Gastrocnemius medialis (tissue), 4 donors: ENCODE results near the gene FAM131C.

Experiments
- CTCF ChIP-seq, 5 experiments: fragments of 450-650 bp in 3 of 5; fragments of 200-600 bp in 2 of 5; sonication (generic) in 2 of 5; IDR thresholded peaks in 4 of 5; conservative IDR thresholded peaks in 1 of 5; 1 replicate in 4 of 5; 2 replicates in 1 of 5; pipeline ENCODE4 v1.5.1; 2016 to 2019; ENCODE audit warnings: antibody characterized with exemption in 5 of 5, mild to moderate bottlenecking in 3 of 5, moderate library complexity in 3 of 5
- POLR2A ChIP-seq, 2 donors: fragments of 450-650 bp; IDR thresholded peaks; one replicate each; pipeline ENCODE4 v1.6.1; 2017; ENCODE audit warnings: antibody characterized with exemption in 2 of 2, mild to moderate bottlenecking in 2 of 2, moderate library complexity in 2 of 2

- TF ChIP-seq CTCF (IDR thresholded peaks at IDR 0.05 in 4 of 5, conservative IDR thresholded peaks at IDR 0.05 in 1 of 5) (no peak), POLR2A (IDR thresholded peaks at IDR 0.05) (no peak)
Observed at GRCh38 chr1:16117369-16117768, 43.9 kb upstream of the FAM131C start.
